Subcutaneous adipose tissue (tissue), 4 donors: ENCODE data around the gene SPAG4. TPM values are rescaled to one million over a fixed set of nuclear protein-coding genes. Genes with fewer than 3 reads are reported as not detected.

Experiments used
- small RNA-seq: library from RNA; depleted of rRNA; stranded (forward); fragments of <200 nt; gene quantifications from one replicate; pipeline ENCODE3, GENCODE V24; 2016
- total RNA-seq, 4 donors: library from RNA; depleted of rRNA; stranded (reverse); fragments of >200 nt; gene quantifications; one replicate each; pipeline ENCODE4 v1.1.0, GENCODE V29; 2016
- TF ChIP-seq, protein P1 (sequence below): fragments of 450-650 bp; IDR thresholded peaks from one replicate; pipeline ENCODE4 v1.5.1; 2016; ENCODE audit warnings: low read depth, mild to moderate bottlenecking, control low read depth, antibody characterized with exemption, moderate library complexity

Gene SPAG4
- total RNA-seq, 4 donors from 2014 or later, result 1.7 to 3.3 (median 2.4) TPM; not detected in 1

DNA sequence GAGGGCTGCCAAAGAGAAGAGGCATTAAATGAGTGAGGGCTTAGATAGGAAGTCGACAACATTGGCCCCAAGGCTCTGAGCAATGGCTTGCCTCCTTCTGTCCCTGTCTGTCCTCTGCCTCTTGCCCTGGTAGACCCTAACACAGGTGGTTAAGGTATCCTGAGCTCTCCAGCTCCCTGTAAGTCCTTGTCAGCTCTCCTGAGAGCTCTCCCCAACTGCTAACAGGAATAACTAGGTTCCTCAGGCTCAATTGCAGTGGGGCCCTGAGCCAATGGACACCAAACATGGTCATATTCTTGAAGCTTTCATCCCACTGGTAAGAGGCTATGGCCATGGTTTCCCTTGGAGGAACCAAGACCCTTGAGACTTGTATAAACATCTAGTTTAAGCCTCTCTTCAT, 54.1 kb downstream of the SPAG4 start:
- TF ChIP-seq, protein P1, sequence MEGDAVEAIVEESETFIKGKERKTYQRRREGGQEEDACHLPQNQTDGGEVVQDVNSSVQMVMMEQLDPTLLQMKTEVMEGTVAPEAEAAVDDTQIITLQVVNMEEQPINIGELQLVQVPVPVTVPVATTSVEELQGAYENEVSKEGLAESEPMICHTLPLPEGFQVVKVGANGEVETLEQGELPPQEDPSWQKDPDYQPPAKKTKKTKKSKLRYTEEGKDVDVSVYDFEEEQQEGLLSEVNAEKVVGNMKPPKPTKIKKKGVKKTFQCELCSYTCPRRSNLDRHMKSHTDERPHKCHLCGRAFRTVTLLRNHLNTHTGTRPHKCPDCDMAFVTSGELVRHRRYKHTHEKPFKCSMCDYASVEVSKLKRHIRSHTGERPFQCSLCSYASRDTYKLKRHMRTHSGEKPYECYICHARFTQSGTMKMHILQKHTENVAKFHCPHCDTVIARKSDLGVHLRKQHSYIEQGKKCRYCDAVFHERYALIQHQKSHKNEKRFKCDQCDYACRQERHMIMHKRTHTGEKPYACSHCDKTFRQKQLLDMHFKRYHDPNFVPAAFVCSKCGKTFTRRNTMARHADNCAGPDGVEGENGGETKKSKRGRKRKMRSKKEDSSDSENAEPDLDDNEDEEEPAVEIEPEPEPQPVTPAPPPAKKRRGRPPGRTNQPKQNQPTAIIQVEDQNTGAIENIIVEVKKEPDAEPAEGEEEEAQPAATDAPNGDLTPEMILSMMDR, result no peak

Small RNAs within 50 kb of the gene (small RNA-seq; reads per million reads assigned to genes)
- gene RNU6-759P (not detected), gene RPL37P1 (not detected)

Other genes starting within 250 kb of the SPAG4 start
- 10 to 100 TPM; 23.6 to 38.2 (median 26.9) TPM for gene UQCC1, start 203.9 kb upstream of the SPAG4 start, total RNA-seq
- gene GDF5, start 177.6 kb upstream of the SPAG4 start, total RNA-seq, result 1 to 10 TPM in 1 of 4 donors, under 1 TPM in 3; 0.22 to 2.3 (median 0.66) TPM
- gene CEP250, start 160.2 kb upstream of the SPAG4 start, total RNA-seq, result 10 to 100 TPM in 3 of 4 donors, 1 to 10 TPM in 1; 6.8 to 31.6 (median 20.6) TPM
- not detected for gene C20orf173, start 86.2 kb upstream of the SPAG4 start, total RNA-seq
- 100 to 1,000 TPM in 3 of 4 donors, 10 to 100 TPM in 1; 99.9 to 207 (median 181) TPM for gene ERGIC3, start 73.8 kb upstream of the SPAG4 start, total RNA-seq
- gene CPNE1, start 49.1 kb downstream of the SPAG4 start, total RNA-seq, result 100 to 1,000 TPM in 2 of 4 donors, 10 to 100 TPM in 2; 50.6 to 115 (median 87.1) TPM
- gene RBM12, start 49.1 kb downstream of the SPAG4 start, total RNA-seq, result 10 to 100 TPM; 22.8 to 35.4 (median 24.2) TPM
- gene NFS1, start 83.5 kb downstream of the SPAG4 start, total RNA-seq, result 10 to 100 TPM; 17.4 to 34.7 (median 24.3) TPM
- 100 to 1,000 TPM; 215 to 328 (median 269) TPM for gene ROMO1, start 83.6 kb downstream of the SPAG4 start, total RNA-seq
- gene RBM39, start 126.4 kb downstream of the SPAG4 start, total RNA-seq, result 100 to 1,000 TPM; 320 to 423 (median 379) TPM
- gene PHF20, start 156.2 kb downstream of the SPAG4 start, total RNA-seq, result 10 to 100 TPM; 35.5 to 61.6 (median 44.5) TPM